Transverse colon (tissue), 4 donors: ENCODE results near the gene GSDMA.

Experiments
- CTCF ChIP-seq, 5 experiments: fragments of 200-600 bp in 3 of 5; fragments of 450-650 bp in 2 of 5; sonication (generic) in 3 of 5; IDR thresholded peaks; 1 replicate in 2 of 5; 2 replicates in 3 of 5; pipeline ENCODE4 v1.5.1; 2016 to 2017; ENCODE audit warnings: antibody characterized with exemption in 5 of 5, inconsistent platforms in 3 of 5, mild to moderate bottlenecking in 2 of 5, moderate library complexity in 1 of 5
- EP300 ChIP-seq: sonication (generic); formaldehyde crosslinking; IDR thresholded peaks from one replicate; pipeline ENCODE4 v1.6.1; 2017; ENCODE audit warnings: antibody characterized with exemption, low read depth
- POLR2A ChIP-seq: fragments of 450-650 bp; IDR thresholded peaks from one replicate; pipeline ENCODE4 v1.6.1; 2016; ENCODE audit warnings: antibody characterized with exemption, mild to moderate bottlenecking, moderate library complexity
- POLR2AphosphoS5 ChIP-seq, 3 donors: sonication (generic); formaldehyde crosslinking; IDR thresholded peaks; one replicate each; pipeline ENCODE4 v1.6.1; 2016; ENCODE audit warnings: antibody characterized with exemption in 3 of 3

GRCh38 chr17:39939106-39939505, 23.7 kb upstream of the GSDMA start:
- no peak for TF ChIP-seq CTCF (IDR thresholded peaks at IDR 0.05)
- TF ChIP-seq POLR2AphosphoS5 (IDR thresholded peaks at IDR 0.05): no peak
- no peak for TF ChIP-seq POLR2A
- TF ChIP-seq EP300: no peak
